ENCODE measurements around the gene SCMH1.

DNA sequence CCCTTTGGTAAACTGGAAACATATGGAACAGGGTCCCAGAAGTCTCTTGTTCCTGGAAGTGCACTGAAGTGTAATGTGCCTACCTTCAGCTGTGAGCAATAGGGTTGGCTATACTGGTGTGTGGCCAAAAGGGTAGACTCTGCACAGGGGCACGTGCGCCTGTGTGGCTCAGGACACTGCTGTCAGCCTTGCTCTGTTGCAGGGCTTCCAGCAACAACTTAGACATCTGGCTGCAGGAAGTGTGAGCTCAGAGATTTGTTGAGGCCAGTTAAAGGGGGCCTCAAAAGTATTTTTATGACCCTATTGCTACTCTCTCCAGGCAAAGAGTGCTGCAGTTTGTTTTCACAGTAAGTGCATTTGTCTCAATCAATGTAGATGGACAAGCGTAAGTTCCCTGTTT is 255.2 kb downstream of the SCMH1 start:
- TF ChIP-seq, protein P1, sequence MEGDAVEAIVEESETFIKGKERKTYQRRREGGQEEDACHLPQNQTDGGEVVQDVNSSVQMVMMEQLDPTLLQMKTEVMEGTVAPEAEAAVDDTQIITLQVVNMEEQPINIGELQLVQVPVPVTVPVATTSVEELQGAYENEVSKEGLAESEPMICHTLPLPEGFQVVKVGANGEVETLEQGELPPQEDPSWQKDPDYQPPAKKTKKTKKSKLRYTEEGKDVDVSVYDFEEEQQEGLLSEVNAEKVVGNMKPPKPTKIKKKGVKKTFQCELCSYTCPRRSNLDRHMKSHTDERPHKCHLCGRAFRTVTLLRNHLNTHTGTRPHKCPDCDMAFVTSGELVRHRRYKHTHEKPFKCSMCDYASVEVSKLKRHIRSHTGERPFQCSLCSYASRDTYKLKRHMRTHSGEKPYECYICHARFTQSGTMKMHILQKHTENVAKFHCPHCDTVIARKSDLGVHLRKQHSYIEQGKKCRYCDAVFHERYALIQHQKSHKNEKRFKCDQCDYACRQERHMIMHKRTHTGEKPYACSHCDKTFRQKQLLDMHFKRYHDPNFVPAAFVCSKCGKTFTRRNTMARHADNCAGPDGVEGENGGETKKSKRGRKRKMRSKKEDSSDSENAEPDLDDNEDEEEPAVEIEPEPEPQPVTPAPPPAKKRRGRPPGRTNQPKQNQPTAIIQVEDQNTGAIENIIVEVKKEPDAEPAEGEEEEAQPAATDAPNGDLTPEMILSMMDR (IDR thresholded peaks at IDR 0.05), result no peak
- no peak for TF ChIP-seq POLR2A (IDR thresholded peaks at IDR 0.05)
